ENCODE measurements around the gene COL10A1. TPM values are rescaled to one million over a fixed set of nuclear protein-coding genes. Genes with fewer than 3 reads are reported as not detected.

Gene COL10A1
- total RNA-seq, 3 donors from 2014 or later = not detected

GRCh38 chr6:116127771-116128493 lies 2.0 kb upstream of the COL10A1 start:
- ATAC-seq (no peak), DNase-seq (no peak)
- no peak overlapping the region for H3K4me3 ChIP-seq
- TF ChIP-seq CTCF (IDR thresholded peaks at IDR 0.05) = no peak
- no peaks in the 10 kb centered on the region for H3K9me3 ChIP-seq
- no peaks in the 10 kb centered on the region for H3K4me1 ChIP-seq (ENCODE audit: low read depth)
- H3K36me3 ChIP-seq (ENCODE audit: low read depth) = no peaks in the 10 kb centered on the region
- intact Hi-C loops (cut with DNase I, micrococcal nuclease) = no loop called here

GRCh38 chr6:116120430-116120829 lies 5.5 kb downstream of the COL10A1 start:
- intact Hi-C loops (cut with DNase I, micrococcal nuclease) = no loop called here
- ATAC-seq (no peak), DNase-seq (no peak)
- Histone ChIP-seq H3K36me3 (ENCODE audit: low read depth) (no peaks in the 10 kb centered on the region), H3K4me3 (no peak overlapping the region), H3K4me1 (ENCODE audit: low read depth) (no peaks in the 10 kb centered on the region), H3K9me3 (no peaks in the 10 kb centered on the region)
- no peak for TF ChIP-seq CTCF (IDR thresholded peaks at IDR 0.05)

GRCh38 chr6:116118608-116119007 lies 7.3 kb downstream of the COL10A1 start:
- DNase-seq (no peak), ATAC-seq (no peak)
- no peaks in the 10 kb centered on the region for H3K9me3 ChIP-seq
- no peak overlapping the region for H3K4me3 ChIP-seq
- intact Hi-C loops (cut with DNase I, micrococcal nuclease) = no loop called here
- H3K36me3 ChIP-seq (ENCODE audit: low read depth) = no peaks in the 10 kb centered on the region
- TF ChIP-seq CTCF (IDR thresholded peaks at IDR 0.05) = no peak
- no peaks in the 10 kb centered on the region for H3K4me1 ChIP-seq (ENCODE audit: low read depth)

GRCh38 chr6:116115781-116116180 lies 10.2 kb downstream of the COL10A1 start:
- ATAC-seq = no peak
- no peak for DNase-seq
- Histone ChIP-seq H3K36me3 (ENCODE audit: low read depth) (no peaks in the 10 kb centered on the region), H3K4me3 (no peak overlapping the region), H3K9me3 (no peaks in the 10 kb centered on the region), H3K4me1 (ENCODE audit: low read depth) (no peaks in the 10 kb centered on the region)
- no peak for TF ChIP-seq CTCF (IDR thresholded peaks at IDR 0.05)
- intact Hi-C loops (cut with DNase I, micrococcal nuclease) = no loop called here

- no peak for TF ChIP-seq CTCF (IDR thresholded peaks at IDR 0.05)
- intact Hi-C loops (cut with DNase I, micrococcal nuclease) = no loop called here
- Histone ChIP-seq H3K36me3 (ENCODE audit: low read depth) (no peaks in the 10 kb centered on the region), H3K9me3 (no peaks in the 10 kb centered on the region), H3K4me1 (ENCODE audit: low read depth) (no peaks in the 10 kb centered on the region), H3K4me3 (no peak overlapping the region)
- DNase-seq (no peak), ATAC-seq (no peak)
Observed at GRCh38 chr6:116113386-116113785, 12.5 kb downstream of the COL10A1 start.
